PC-9 (cell line): ENCODE data around the gene SEC22A. TPM values are rescaled to one million over a fixed set of nuclear protein-coding genes. Genes with fewer than 3 reads are reported as not detected.

Source experiments
- Bru-seq: library from RNA; stranded (reverse); fragments of 400-500 nt; gene quantifications from one replicate; lab custom pipeline; 2021; lab: Mats Ljungman, UMichigan
- BruChase-seq, 2 experiments: library from RNA; stranded (reverse); fragments of 400-500 nt; gene quantifications; one replicate each; lab custom pipeline; 2021; lab: Mats Ljungman, UMichigan
- BruUV-seq: library from RNA; stranded (reverse); fragments of 400-500 nt; replicated peaks from 2 replicates; lab custom pipeline; 2021; lab: Mats Ljungman, UMichigan
- CTCF ChIA-PET: fragments of 300-600 bp; sonication (Branson Sonifier 250); formaldehyde crosslinking; loops from one replicate; lab custom pipeline; 2022; ENCODE audit warnings: antibody characterized with exemption; lab: Charles Lee
- POLR2A ChIA-PET: fragments of 300-600 bp; sonication (Branson Sonifier 250); formaldehyde crosslinking; loops from one replicate; lab custom pipeline; 2022; ENCODE audit warnings: antibody characterized with exemption; ENCODE audit not compliant: unreplicated experiment; lab: Charles Lee
- DNase-seq, 2 experiments: peaks; one replicate each; pipeline versions ENCODE4 v3.0.0 to v3.0.0-alpha.2; 2015 to 2022; ENCODE audit warnings: mixed read lengths in 1 of 2
- H2AFZ ChIP-seq: fragments of 200-600 bp; sonication (generic); 2 replicates; pipeline ENCODE4 v1.8.1; 2017; ENCODE audit warnings: antibody characterized with exemption
- H3F3A ChIP-seq: fragments of 200-600 bp; sonication (generic); 2 replicates; pipeline ENCODE4 v1.8.1; 2017; ENCODE audit warnings: antibody characterized with exemption, mild to moderate bottlenecking, low read depth; ENCODE audit not compliant: insufficient read depth
- H3K27ac ChIP-seq: fragments of 200-600 bp; sonication (generic); 2 replicates; pipeline ENCODE4 v1.6.1; 2016; ENCODE audit warnings: mixed run types
- H3K27me3 ChIP-seq: fragments of 200-600 bp; sonication (generic); 2 replicates; pipeline ENCODE4 v1.6.1; 2016; ENCODE audit warnings: low read depth, mixed run types; ENCODE audit not compliant: insufficient read depth
- H3K36me3 ChIP-seq: fragments of 200-600 bp; sonication (generic); 2 replicates; pipeline ENCODE4 v1.6.1; 2016; ENCODE audit warnings: low read depth, mixed run types
- H3K4me1 ChIP-seq: fragments of 200-600 bp; sonication (generic); replicated peaks from 2 replicates; pipeline ENCODE4 v1.6.1; 2016; ENCODE audit warnings: mixed run types; ENCODE audit not compliant: insufficient read depth
- H3K4me2 ChIP-seq: fragments of 200-600 bp; sonication (generic); 2 replicates; pipeline ENCODE4 v1.6.1; 2017; ENCODE audit warnings: mixed run types
- H3K4me3 ChIP-seq: fragments of 200-600 bp; sonication (generic); 2 replicates; pipeline ENCODE4 v1.6.1; 2016; ENCODE audit warnings: mixed run types
- H3K79me2 ChIP-seq: fragments of 200-600 bp; sonication (generic); 2 replicates; pipeline ENCODE4 v1.6.1; 2017; ENCODE audit warnings: low read depth, mixed run types
- H3K9me2 ChIP-seq: fragments of 200-600 bp; sonication (generic); 2 replicates; pipeline ENCODE4 v1.8.1; 2017; ENCODE audit warnings: mild to moderate bottlenecking; ENCODE audit not compliant: insufficient read depth
- H3K9me3 ChIP-seq: fragments of 200-600 bp; sonication (generic); 2 replicates; pipeline ENCODE4 v1.8.1; 2016; ENCODE audit warnings: low read depth; ENCODE audit not compliant: insufficient read depth
- H4K20me1 ChIP-seq: fragments of 200-600 bp; sonication (generic); 2 replicates; pipeline ENCODE4 v1.8.1; 2017; ENCODE audit not compliant: insufficient read depth
- CTCF ChIP-seq: fragments of 200-600 bp; sonication (generic); conservative IDR thresholded peaks from 2 replicates; pipeline ENCODE4 v1.6.1; 2017; ENCODE audit warnings: mixed run types, antibody characterized with exemption, mild to moderate bottlenecking, moderate library complexity
- EZH2 ChIP-seq: fragments of 200-600 bp; sonication (generic); IDR thresholded peaks from 2 replicates; pipeline ENCODE4 v1.8.0; 2017; ENCODE audit warnings: antibody characterized with exemption, low read depth
- intact Hi-C: fragments of 100-400 bp; cut with micrococcal nuclease; formaldehyde crosslinking; loops from one replicate; pipeline ENCODE4 v1.10.0; 2022; ENCODE audit not compliant: unreplicated experiment
- long read RNA-seq: library from polyadenylated mRNA; stranded (forward); transcript quantifications from one replicate; pipeline ENCODE4 v2.0.0, GENCODE V29; 2022
- total RNA-seq: library from RNA; stranded (reverse); gene quantifications from 2 replicates; pipeline ENCODE4 v1.2.3, GENCODE V29; 2021

The SEC22A gene
- total RNA-seq (13.2 and 20.2 TPM in 2 replicates), Bru-seq, nascent RNA (percentile 77 among the genes with signal in this experiment), BruChase-seq, experiment 1, labeled RNA remaining after a 2-hour chase (percentile 78 among the genes with signal in this experiment), BruChase-seq, experiment 2, labeled RNA remaining after a 6-hour chase (percentile 56 among the genes with signal in this experiment)
- long read RNA-seq, full-length matches to known transcripts, result 34 of 44 reads
- long read RNA-seq, partial matches to known transcripts, result 7 of 44 reads
- long read RNA-seq, other reads (novel, unspliced or antisense), result 3 of 44 reads

- H3K27ac ChIP-seq, result peak within 1 kb of the TSS; percentile 50
- CTCF ChIA-PET, result interaction anchor here (0.7 kb wide), 1 partner anchor 84 kb away, joined by 4 read pairs; no protein-coding TSS in a partner anchor
- H3K4me3 ChIP-seq, result peak within 1 kb of the TSS; percentile 74
- intact Hi-C loops, result loop anchor here (1.0 to 5.0 kb wide), 2 partner anchors 134 to 309 kb away; partner anchors contain the start of gene PDIA5
- H3K9me3 ChIP-seq, result peaks cover 4% of the 10 kb centered on the region; the same call in 1 of the 2 replicates
- peak within 1 kb of the TSS; percentile 94 for H3K4me2 ChIP-seq
- H2AFZ ChIP-seq, result peak within 1 kb of the TSS; percentile 99
- H3F3A ChIP-seq, result no peaks in the 10 kb centered on the region
- peak; percentile 91 to 98 for DNase-seq
- H3K36me3 ChIP-seq, result no peaks in the 10 kb centered on the region
- no peaks in the 10 kb centered on the region for H3K27me3 ChIP-seq
- H3K79me2 ChIP-seq, result peaks cover 25% of the 10 kb centered on the region
- no peak for TF ChIP-seq EZH2
- no peak for TF ChIP-seq CTCF
- H3K9me2 ChIP-seq, result no peaks in the 10 kb centered on the region
- no peaks in the 10 kb centered on the region for H4K20me1 ChIP-seq
- no TSS peak for BruUV-seq
- POLR2A ChIA-PET, result interaction anchor here (0.6 to 0.7 kb wide), 5 partner anchors 122 to 818 kb away, joined by 3 to 7 read pairs (median 4); partner anchors contain the start of gene FAM162A
- peaks cover 13% of the 10 kb centered on the region for H3K4me1 ChIP-seq
Observed at GRCh38 chr3:123201557-123202427, at the start of gene SEC22A. TSS of gene SEC22A (plus strand) at chr3:123201943. CDS start at chr3:123209218, 7,275 bp downstream.

- Histone ChIP-seq H3F3A (no peaks in the 10 kb centered on the region), H4K20me1 (no peaks in the 10 kb centered on the region), H2AFZ (no peak overlapping the region), H3K36me3 (no peaks in the 10 kb centered on the region), H3K4me3 (no peak overlapping the region), H3K9me3 (no peaks in the 10 kb centered on the region), H3K27ac (no peak overlapping the region), H3K9me2 (no peaks in the 10 kb centered on the region), H3K79me2 (no peaks in the 10 kb centered on the region), H3K4me2 (no peak overlapping the region), H3K4me1 (no peaks in the 10 kb centered on the region), H3K27me3 (no peaks in the 10 kb centered on the region)
- intact Hi-C loops, result no loop called here
- POLR2A ChIA-PET, result no interaction called here
- no peak for DNase-seq
- no TSS peak for BruUV-seq
- CTCF ChIA-PET, result no interaction called here
- TF ChIP-seq EZH2, result no peak
- TF ChIP-seq CTCF, result no peak
Observed at GRCh38 chr3:123152687-123153086, 49.1 kb upstream of the SEC22A start.
